HCT116 (cell line): ENCODE measurements around the gene KIFC3. TPM values are rescaled to one million over a fixed set of nuclear protein-coding genes. Genes with fewer than 3 reads are reported as not detected.

ENCODE experiments used
- ATAC-seq: fragments of 200-7000 bp; cut with Tn5 transposase; 2 replicates; pipeline ENCODE4 v1.9.1; 2020; ENCODE audit warnings: mild to moderate bottlenecking, moderate library complexity
- BruUV-seq: library from RNA; stranded (reverse); fragments of 400-500 nt; replicated peaks from 2 replicates; lab custom pipeline; 2021; lab: Mats Ljungman, UMichigan
- CTCF ChIA-PET: fragments of 300-600 bp; sonication (Branson Sonifier 250); formaldehyde crosslinking; loops from one replicate; lab custom pipeline; 2021; ENCODE audit warnings: antibody characterized with exemption; lab: Charles Lee
- POLR2A ChIA-PET: fragments of 300-600, 350-600 bp; sonication (Branson Sonifier 250); formaldehyde crosslinking; loops from one replicate; lab custom pipeline; 2021; ENCODE audit warnings: antibody characterized with exemption; lab: Charles Lee
- RAD21 ChIA-PET, 2 experiments: fragments of 300-600 bp; sonication (Branson Sonifier 250); formaldehyde crosslinking; loops; one replicate each; lab custom pipeline; 2023; ENCODE audit warnings: low total read pairs in 2 of 2; ENCODE audit not compliant: uncharacterized antibody in 2 of 2, unreplicated experiment in 2 of 2, low non-redundant PET in 1 of 2; lab: Charles Lee
- DNase-seq: peaks from one replicate; pipeline ENCODE4 v3.0.0-alpha.2; 2010; ENCODE audit warnings: low read depth, low spot score
- H2AFZ ChIP-seq: fragments of 200-600 bp; shearing (Covaris generic), sonication (generic); 2 replicates; pipeline ENCODE4 v1.6.1; 2017; ENCODE audit warnings: low read depth, mixed run types, mixed read lengths, antibody characterized with exemption, low read length; ENCODE audit not compliant: poor library complexity, severe bottlenecking
- H3K27ac ChIP-seq: 2 replicates; pipeline ENCODE4 v1.5.1; 2012; ENCODE audit warnings: low read depth, low read length
- H3K27me3 ChIP-seq: fragments of 200-600 bp; sonication (generic); 2 replicates; pipeline ENCODE4 v1.6.1; 2016; ENCODE audit warnings: mixed run types, low read length, mixed read lengths; ENCODE audit not compliant: insufficient read depth
- H3K36me3 ChIP-seq, 2 experiments: fragments of 200-500 bp in 1 of 2; fragments of 200-600 bp in 1 of 2; sonication (Bioruptor generic) in 1 of 2; sonication (generic) in 1 of 2; 2 replicates each; pipeline versions ENCODE4 v1.5.1 to v1.6.1; 2014 to 2016; ENCODE audit warnings: low read length in 2 of 2, inconsistent platforms in 1 of 2, mixed read lengths in 1 of 2, mixed run types in 1 of 2; ENCODE audit not compliant: insufficient read depth in 2 of 2, control insufficient read depth in 1 of 2
- H3K4me1 ChIP-seq, 2 experiments: fragments of 200-600 bp in 1 of 2; sonication (generic) in 1 of 2; 2 replicates each; pipeline versions ENCODE4 v1.5.1 to v1.6.1; 2012 to 2017; ENCODE audit warnings: low read length in 2 of 2, inconsistent platforms in 1 of 2, mild to moderate bottlenecking in 1 of 2, mixed read lengths in 1 of 2, mixed run types in 1 of 2, moderate library complexity in 1 of 2; ENCODE audit not compliant: insufficient read depth in 2 of 2, control insufficient read depth in 1 of 2
- H3K4me2 ChIP-seq: fragments of 200-600 bp; sonication (generic); 2 replicates; pipeline ENCODE4 v1.6.1; 2017; ENCODE audit warnings: mixed run types, low read length, mixed read lengths
- H3K4me3 ChIP-seq, 2 experiments: fragments of 200-600 bp in 1 of 2; sonication (generic) in 1 of 2; replicated peaks in 1 of 2; 2 replicates each; pipeline ENCODE4 v1.5.1; 2011 to 2016; ENCODE audit warnings: low read length in 2 of 2, control low read depth in 1 of 2, low read depth in 1 of 2, mild to moderate bottlenecking in 1 of 2, mixed read lengths in 1 of 2, mixed run types in 1 of 2
- H3K79me2 ChIP-seq: fragments of 200-600 bp; sonication (generic); 2 replicates; pipeline ENCODE4 v1.6.1; 2017; ENCODE audit warnings: mild to moderate bottlenecking, mixed run types, low read length, moderate library complexity, mixed read lengths; ENCODE audit not compliant: insufficient read depth
- H3K9ac ChIP-seq: fragments of 200-600 bp; sonication (generic); 2 replicates; pipeline ENCODE4 v1.6.1; 2016; ENCODE audit warnings: low read length, mixed read lengths
- H3K9me2 ChIP-seq: fragments of 200-600 bp; sonication (generic), shearing (Covaris generic); 2 replicates; pipeline ENCODE4 v1.6.1; 2017; ENCODE audit warnings: mixed run types, mild to moderate bottlenecking, moderate library complexity; ENCODE audit not compliant: insufficient read depth
- H3K9me3 ChIP-seq, 2 experiments: fragments of 200-500 bp in 1 of 2; fragments of 200-600 bp in 1 of 2; sonication (Bioruptor generic) in 1 of 2; sonication (generic) in 1 of 2; 2 replicates each; pipeline ENCODE4 v1.6.1; 2014 to 2017; ENCODE audit warnings: low read length in 2 of 2, mixed read lengths in 2 of 2, inconsistent platforms in 1 of 2, low read depth in 1 of 2, mild to moderate bottlenecking in 1 of 2, mixed run types in 1 of 2, moderate library complexity in 1 of 2; ENCODE audit not compliant: control insufficient read depth in 1 of 2, insufficient read depth in 1 of 2
- H4K20me1 ChIP-seq: fragments of 200-600 bp; sonication (generic), shearing (Covaris generic); 2 replicates; pipeline ENCODE4 v1.6.1; 2017; ENCODE audit warnings: mixed run types, mild to moderate bottlenecking, moderate library complexity; ENCODE audit not compliant: insufficient read depth
- CBX3 ChIP-seq: IDR thresholded peaks from 2 replicates; pipeline ENCODE4 v1.6.1; 2012; ENCODE audit warnings: low read depth
- EGR1 ChIP-seq: IDR thresholded peaks from 2 replicates; pipeline ENCODE4 v1.6.1; 2012; ENCODE audit warnings: low read depth
- ELF1 ChIP-seq: IDR thresholded peaks from 2 replicates; pipeline ENCODE4 v1.6.1; 2012; ENCODE audit warnings: low read depth, borderline replicate concordance
- EZH2 ChIP-seq: fragments of 200-600 bp; sonication (generic); IDR thresholded peaks from 2 replicates; pipeline ENCODE4 v1.6.1; 2017; ENCODE audit warnings: antibody characterized with exemption, mixed run types
- FOSL1 ChIP-seq: IDR thresholded peaks from 2 replicates; pipeline ENCODE4 v1.6.1; 2012; ENCODE audit warnings: low read depth
- JUND ChIP-seq: IDR thresholded peaks from 2 replicates; pipeline ENCODE4 v1.6.1; 2012
- POLR2A ChIP-seq: IDR thresholded peaks from 2 replicates; pipeline ENCODE4 v1.7.0; 2011; ENCODE audit warnings: borderline replicate concordance; ENCODE audit not compliant: insufficient read depth, insufficient read length; ENCODE audit errors: extremely low read depth
- POLR2AphosphoS5 ChIP-seq: IDR thresholded peaks from 2 replicates; pipeline ENCODE4 v1.6.1; 2011; ENCODE audit warnings: mild to moderate bottlenecking, low read depth, low read length, moderate library complexity
- RAD21 ChIP-seq: IDR thresholded peaks from 2 replicates; pipeline ENCODE4 v1.6.1; 2012; ENCODE audit warnings: low read depth, mild to moderate bottlenecking
- SIN3A ChIP-seq: IDR thresholded peaks from 2 replicates; pipeline ENCODE4 v1.6.1; 2012; ENCODE audit warnings: low read depth
- SRF ChIP-seq: IDR thresholded peaks from 2 replicates; pipeline ENCODE4 v1.6.1; 2012; ENCODE audit warnings: low read depth
- TCF7L2 ChIP-seq: IDR thresholded peaks from 2 replicates; pipeline ENCODE4 v1.7.0; 2011; ENCODE audit warnings: borderline replicate concordance, inconsistent platforms; ENCODE audit not compliant: insufficient read depth, insufficient read length; ENCODE audit errors: extremely low read depth
- ZNF274 ChIP-seq: fragments of 200-500 bp; sonication (Bioruptor generic); IDR thresholded peaks from 2 replicates; pipeline ENCODE4 v1.6.1; 2014; ENCODE audit warnings: mild to moderate bottlenecking, low read depth, low read length, inconsistent platforms
- intact Hi-C: fragments of 100-400 bp; cut with micrococcal nuclease; formaldehyde crosslinking; loops from 2 replicates; pipeline ENCODE4 v1.10.0; 2022
- total RNA-seq: library from RNA; stranded (reverse); gene quantifications from one replicate; pipeline ENCODE4 v1.2.1, GENCODE V29; 2021; ENCODE audit not compliant: unreplicated experiment
- TF ChIP-seq, protein P1 (sequence below): IDR thresholded peaks from 2 replicates; pipeline ENCODE4 v1.6.1; 2012
- TF ChIP-seq, protein P2 (sequence below): IDR thresholded peaks from 2 replicates; pipeline ENCODE4 v1.6.1; 2012; ENCODE audit warnings: low read depth

Gene KIFC3
- total RNA-seq, 1 experiment from 2014 or later, result 31.9 TPM

DNA sequence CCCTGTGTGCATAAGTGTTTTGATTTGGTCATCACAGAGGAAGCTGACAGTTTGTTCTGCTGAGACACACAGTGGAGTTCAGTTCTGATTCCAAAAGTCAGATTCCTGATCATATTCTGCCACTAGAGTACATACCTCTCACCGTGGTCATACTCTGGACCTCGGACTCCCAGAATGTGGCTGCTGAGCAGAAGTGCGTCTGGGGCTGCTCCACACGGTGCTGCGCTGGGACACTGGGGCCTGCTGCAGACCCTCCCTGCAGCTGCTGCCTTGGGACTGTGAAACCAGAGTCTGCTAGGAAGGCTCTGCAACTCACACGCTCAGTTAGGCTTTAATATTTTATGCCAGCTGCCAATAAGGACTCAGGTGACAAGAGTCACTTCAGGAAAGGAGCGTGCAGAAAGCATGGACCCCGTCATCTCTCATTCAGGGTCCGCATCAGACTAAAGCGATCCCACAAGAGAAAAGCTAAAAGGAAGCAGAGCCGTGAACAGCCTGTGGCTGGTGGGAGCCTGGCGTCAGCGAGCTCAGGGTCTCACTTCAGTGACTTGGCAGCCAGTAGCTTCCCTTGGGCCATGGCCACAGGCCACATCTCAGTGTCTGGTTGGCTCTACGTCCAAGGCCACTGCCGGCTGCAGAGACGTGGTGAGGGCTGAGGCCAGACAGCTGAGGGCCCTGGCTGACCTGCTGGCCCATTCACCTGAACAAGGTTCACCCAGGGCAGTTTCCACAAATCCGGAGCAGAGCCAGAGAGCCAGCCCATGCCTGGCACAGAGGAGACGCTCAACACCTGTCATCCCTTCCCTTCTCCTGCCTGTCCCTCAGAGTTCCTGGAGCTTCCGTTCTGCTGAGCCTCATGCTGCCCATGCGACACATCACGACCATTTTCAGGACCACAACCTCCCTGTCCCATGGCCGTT lies 24.7 kb upstream of the KIFC3 start:
- POLR2A ChIA-PET, result no interaction called here
- ATAC-seq, result no peak
- TF ChIP-seq EZH2 (no peak), JUND (no peak), ELF1 (no peak), RAD21 (no peak), TCF7L2 (no peak), SRF (no peak), SIN3A (no peak), POLR2A (no peak), EGR1 (no peak), POLR2AphosphoS5 (no peak), ZNF274 (no peak), CBX3 (no peak), FOSL1 (no peak)
- TF ChIP-seq, protein P1, sequence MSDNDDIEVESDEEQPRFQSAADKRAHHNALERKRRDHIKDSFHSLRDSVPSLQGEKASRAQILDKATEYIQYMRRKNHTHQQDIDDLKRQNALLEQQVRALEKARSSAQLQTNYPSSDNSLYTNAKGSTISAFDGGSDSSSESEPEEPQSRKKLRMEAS, result no peak
- TF ChIP-seq, protein P2, sequence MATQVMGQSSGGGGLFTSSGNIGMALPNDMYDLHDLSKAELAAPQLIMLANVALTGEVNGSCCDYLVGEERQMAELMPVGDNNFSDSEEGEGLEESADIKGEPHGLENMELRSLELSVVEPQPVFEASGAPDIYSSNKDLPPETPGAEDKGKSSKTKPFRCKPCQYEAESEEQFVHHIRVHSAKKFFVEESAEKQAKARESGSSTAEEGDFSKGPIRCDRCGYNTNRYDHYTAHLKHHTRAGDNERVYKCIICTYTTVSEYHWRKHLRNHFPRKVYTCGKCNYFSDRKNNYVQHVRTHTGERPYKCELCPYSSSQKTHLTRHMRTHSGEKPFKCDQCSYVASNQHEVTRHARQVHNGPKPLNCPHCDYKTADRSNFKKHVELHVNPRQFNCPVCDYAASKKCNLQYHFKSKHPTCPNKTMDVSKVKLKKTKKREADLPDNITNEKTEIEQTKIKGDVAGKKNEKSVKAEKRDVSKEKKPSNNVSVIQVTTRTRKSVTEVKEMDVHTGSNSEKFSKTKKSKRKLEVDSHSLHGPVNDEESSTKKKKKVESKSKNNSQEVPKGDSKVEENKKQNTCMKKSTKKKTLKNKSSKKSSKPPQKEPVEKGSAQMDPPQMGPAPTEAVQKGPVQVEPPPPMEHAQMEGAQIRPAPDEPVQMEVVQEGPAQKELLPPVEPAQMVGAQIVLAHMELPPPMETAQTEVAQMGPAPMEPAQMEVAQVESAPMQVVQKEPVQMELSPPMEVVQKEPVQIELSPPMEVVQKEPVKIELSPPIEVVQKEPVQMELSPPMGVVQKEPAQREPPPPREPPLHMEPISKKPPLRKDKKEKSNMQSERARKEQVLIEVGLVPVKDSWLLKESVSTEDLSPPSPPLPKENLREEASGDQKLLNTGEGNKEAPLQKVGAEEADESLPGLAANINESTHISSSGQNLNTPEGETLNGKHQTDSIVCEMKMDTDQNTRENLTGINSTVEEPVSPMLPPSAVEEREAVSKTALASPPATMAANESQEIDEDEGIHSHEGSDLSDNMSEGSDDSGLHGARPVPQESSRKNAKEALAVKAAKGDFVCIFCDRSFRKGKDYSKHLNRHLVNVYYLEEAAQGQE, result no peak
- Histone ChIP-seq H3K9ac (no peak overlapping the region), H3K27ac (no peak overlapping the region), H3K9me2 (no peaks in the 10 kb centered on the region), H4K20me1 (no peaks in the 10 kb centered on the region), H3K4me3 (no peak overlapping the region), H3K27me3 (no peaks in the 10 kb centered on the region), H3K4me2 (no peak overlapping the region), H3K79me2 (no peaks in the 10 kb centered on the region), H3K36me3 (no peaks in the 10 kb centered on the region), H3K9me3 (no peaks in the 10 kb centered on the region), H2AFZ (no peak overlapping the region), H3K4me1 (peaks cover 13 to 23% of the 10 kb centered on the region in 2 experiments; a peak in 3 of 4 replicates)
- BruUV-seq, result no TSS peak
- intact Hi-C loops, result no loop called here
- DNase-seq, result no peak
- CTCF ChIA-PET, result no interaction called here
- RAD21 ChIA-PET, result no interaction called here
